DOHH2 (cell line): Measurements from ENCODE around the gene TUBB3.

Experiments used
- H3F3A ChIP-seq: fragments of 200-600 bp; sonication (generic), shearing (Covaris generic); 2 replicates; pipeline ENCODE4 v1.6.0; 2016; ENCODE audit warnings: antibody characterized with exemption, mild to moderate bottlenecking; ENCODE audit not compliant: control insufficient read depth, insufficient read depth
- H3K27ac ChIP-seq: fragments of 200-600 bp; sonication (generic); 2 replicates; pipeline ENCODE4 v1.5.1; 2014; ENCODE audit warnings: low read depth, mild to moderate bottlenecking, low read length, moderate library complexity
- H3K27me3 ChIP-seq: fragments of 200-600 bp; sonication (generic); 2 replicates; pipeline ENCODE4 v1.6.1; 2014; ENCODE audit warnings: mild to moderate bottlenecking, low read length, mixed read lengths; ENCODE audit not compliant: control insufficient read depth
- H3K36me3 ChIP-seq: fragments of 200-600 bp; sonication (generic); 2 replicates; pipeline ENCODE4 v1.6.1; 2014; ENCODE audit warnings: mild to moderate bottlenecking, low read length, moderate library complexity, mixed read lengths; ENCODE audit not compliant: control insufficient read depth
- H3K4me1 ChIP-seq: fragments of 200-600 bp; sonication (generic); 2 replicates; pipeline ENCODE4 v1.6.1; 2014; ENCODE audit warnings: mild to moderate bottlenecking, low read length, mixed read lengths; ENCODE audit not compliant: control insufficient read depth
- H3K4me2 ChIP-seq: fragments of 200-600 bp; sonication (generic); 2 replicates; pipeline ENCODE4 v1.6.0; 2014; ENCODE audit warnings: mild to moderate bottlenecking, low read length, moderate library complexity
- H3K4me3 ChIP-seq: fragments of 200-600 bp; sonication (generic); 2 replicates; pipeline ENCODE4 v1.5.1; 2014; ENCODE audit warnings: mild to moderate bottlenecking, low read length, mixed read lengths
- H3K79me2 ChIP-seq: fragments of 200-600 bp; sonication (generic); 2 replicates; pipeline ENCODE4 v1.6.1; 2014; ENCODE audit warnings: mild to moderate bottlenecking, low read length, mixed read lengths; ENCODE audit not compliant: control insufficient read depth
- H3K9me2 ChIP-seq: fragments of 200-600 bp; sonication (generic); replicated peaks from 2 replicates; pipeline ENCODE4 v1.6.1; 2014; ENCODE audit warnings: mild to moderate bottlenecking, low read length, mixed read lengths; ENCODE audit not compliant: control insufficient read depth
- H3K9me3 ChIP-seq: fragments of 200-600 bp; sonication (generic); 2 replicates; pipeline ENCODE4 v1.6.1; 2014; ENCODE audit warnings: antibody characterized with exemption, low read length, mixed read lengths; ENCODE audit not compliant: control insufficient read depth, insufficient read depth
- H4K20me1 ChIP-seq: fragments of 200-600 bp; sonication (generic); 2 replicates; pipeline ENCODE4 v1.6.0; 2014; ENCODE audit warnings: low read depth, mild to moderate bottlenecking, antibody characterized with exemption, low read length, moderate library complexity; ENCODE audit not compliant: control insufficient read depth, insufficient read depth
- EZH2phosphoT487 ChIP-seq: fragments of 200-600 bp; sonication (generic); IDR thresholded peaks from 2 replicates; pipeline ENCODE4 v1.6.1; 2017; ENCODE audit warnings: borderline replicate concordance, mild to moderate bottlenecking, antibody characterized with exemption, low read length, moderate library complexity, mixed read lengths
- TF ChIP-seq, protein P1 (sequence below): fragments of 200-600 bp; sonication (generic); IDR thresholded peaks from one replicate; pipeline ENCODE4 v1.5.1; 2014; ENCODE audit warnings: antibody characterized with exemption, mild to moderate bottlenecking, low read depth, low read length; ENCODE audit not compliant: poor library complexity, severe bottlenecking

The TUBB3 gene

DNA sequence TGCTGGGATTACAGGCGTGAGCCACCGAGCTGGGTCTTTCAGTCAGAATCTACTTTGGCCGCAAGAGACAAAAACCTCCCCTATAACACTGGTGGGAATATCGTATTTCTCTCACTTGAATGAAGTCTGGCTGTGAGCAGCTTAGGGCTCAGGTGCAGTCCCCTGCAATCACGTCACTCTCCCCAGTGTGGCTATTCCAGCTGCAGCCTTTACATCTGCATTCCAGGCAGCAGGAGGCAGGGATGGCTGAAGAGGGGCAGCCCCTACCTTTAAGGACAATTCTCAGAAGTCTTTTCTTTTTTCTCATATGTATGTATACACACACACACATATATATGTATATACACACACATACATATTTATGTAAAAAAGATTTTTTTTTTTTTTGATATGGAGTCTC, 28.4 kb downstream of the TUBB3 start:
- Histone ChIP-seq H3K27me3 (no peaks in the 10 kb centered on the region), H3K9me3 (no peaks in the 10 kb centered on the region), H3K27ac (peak overlapping the region; percentile 96), H3K79me2 (peaks cover 79% of the 10 kb centered on the region), H3K4me3 (peak overlapping the region; percentile 85), H3F3A (peaks cover 72% of the 10 kb centered on the region), H3K36me3 (peaks cover 74% of the 10 kb centered on the region), H4K20me1 (peaks cover 3% of the 10 kb centered on the region; the same call in 1 of the 2 replicates), H3K4me1 (peaks cover 80% of the 10 kb centered on the region), H3K9me2 (no peaks in the 10 kb centered on the region), H3K4me2 (peak overlapping the region; percentile 99)
- TF ChIP-seq, protein P1, sequence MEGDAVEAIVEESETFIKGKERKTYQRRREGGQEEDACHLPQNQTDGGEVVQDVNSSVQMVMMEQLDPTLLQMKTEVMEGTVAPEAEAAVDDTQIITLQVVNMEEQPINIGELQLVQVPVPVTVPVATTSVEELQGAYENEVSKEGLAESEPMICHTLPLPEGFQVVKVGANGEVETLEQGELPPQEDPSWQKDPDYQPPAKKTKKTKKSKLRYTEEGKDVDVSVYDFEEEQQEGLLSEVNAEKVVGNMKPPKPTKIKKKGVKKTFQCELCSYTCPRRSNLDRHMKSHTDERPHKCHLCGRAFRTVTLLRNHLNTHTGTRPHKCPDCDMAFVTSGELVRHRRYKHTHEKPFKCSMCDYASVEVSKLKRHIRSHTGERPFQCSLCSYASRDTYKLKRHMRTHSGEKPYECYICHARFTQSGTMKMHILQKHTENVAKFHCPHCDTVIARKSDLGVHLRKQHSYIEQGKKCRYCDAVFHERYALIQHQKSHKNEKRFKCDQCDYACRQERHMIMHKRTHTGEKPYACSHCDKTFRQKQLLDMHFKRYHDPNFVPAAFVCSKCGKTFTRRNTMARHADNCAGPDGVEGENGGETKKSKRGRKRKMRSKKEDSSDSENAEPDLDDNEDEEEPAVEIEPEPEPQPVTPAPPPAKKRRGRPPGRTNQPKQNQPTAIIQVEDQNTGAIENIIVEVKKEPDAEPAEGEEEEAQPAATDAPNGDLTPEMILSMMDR = no peak
- TF ChIP-seq EZH2phosphoT487 = no peak

DNA sequence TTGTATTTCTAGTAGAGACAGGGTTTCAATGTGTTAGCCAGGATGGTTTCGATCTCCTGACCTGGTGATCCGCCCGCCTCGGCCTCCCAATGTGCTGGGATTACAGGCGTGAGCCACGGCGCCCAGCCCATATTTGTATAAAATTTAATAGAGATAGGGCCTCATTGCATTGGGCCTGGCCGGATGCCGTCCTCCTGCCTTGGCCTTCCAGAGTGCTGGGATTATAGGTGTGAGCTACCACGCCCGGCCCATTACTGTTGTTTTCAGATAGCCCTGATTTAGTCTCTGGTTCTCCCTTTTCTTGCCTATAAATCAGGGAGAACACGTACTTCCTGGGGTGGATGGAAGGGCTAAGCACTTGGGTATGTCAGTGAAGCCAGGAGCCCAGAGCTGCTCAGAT, 28.9 kb downstream of the TUBB3 start:
- no peak for TF ChIP-seq EZH2phosphoT487
- TF ChIP-seq, protein P1 = no peak
- H3K9me3 ChIP-seq = no peaks in the 10 kb centered on the region

DNA sequence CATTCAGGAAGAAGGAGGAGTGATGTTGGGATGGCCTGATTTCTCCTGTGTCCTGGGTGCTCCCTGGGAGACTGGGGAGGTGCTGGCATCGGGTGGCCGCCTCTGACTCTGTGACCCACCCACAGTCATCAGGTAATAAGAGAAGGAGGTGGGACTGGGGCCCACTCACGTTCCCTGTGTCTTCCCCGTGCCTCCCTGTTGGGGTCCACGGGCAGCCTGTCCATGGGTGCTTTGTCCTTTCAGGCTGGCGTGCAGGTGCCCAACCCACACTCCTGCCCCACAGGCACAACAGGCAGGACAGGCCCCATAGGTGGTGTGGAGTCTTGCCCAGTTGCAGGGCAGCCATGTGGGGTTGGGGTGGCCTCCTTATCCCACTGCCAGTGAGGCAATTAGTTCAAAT, 29.4 kb downstream of the TUBB3 start:
- Histone ChIP-seq H4K20me1 (peaks cover 10% of the 10 kb centered on the region; the same call in 1 of the 2 replicates), H3K9me3 (no peaks in the 10 kb centered on the region), H3K4me2 (peak overlapping the region; percentile 99), H3K79me2 (peaks cover 79% of the 10 kb centered on the region), H3K9me2 (no peaks in the 10 kb centered on the region), H3K4me3 (peak overlapping the region; percentile 78), H3F3A (peaks cover 74% of the 10 kb centered on the region), H3K27ac (peak overlapping the region; percentile 96), H3K36me3 (peaks cover 81% of the 10 kb centered on the region), H3K4me1 (peaks cover 80% of the 10 kb centered on the region), H3K27me3 (no peaks in the 10 kb centered on the region)
- no peak for TF ChIP-seq EZH2phosphoT487
- TF ChIP-seq, protein P1 = no peak

More for the DNA sequence above, 28.9 kb downstream of the TUBB3 start:
- no peaks in the 10 kb centered on the region for H3K9me2 ChIP-seq
- peaks cover 77% of the 10 kb centered on the region for H3K79me2 ChIP-seq
- H3K27me3 ChIP-seq = no peaks in the 10 kb centered on the region
- H3K4me2 ChIP-seq = peak overlapping the region; percentile 99
- peak overlapping the region; percentile 78 for H3K4me3 ChIP-seq
- peaks cover 76% of the 10 kb centered on the region for H3F3A ChIP-seq
- H3K27ac ChIP-seq = peak overlapping the region; percentile 96
- H3K4me1 ChIP-seq = peaks cover 80% of the 10 kb centered on the region
- peaks cover 78% of the 10 kb centered on the region for H3K36me3 ChIP-seq
- H4K20me1 ChIP-seq = peaks cover 5% of the 10 kb centered on the region; the same call in 1 of the 2 replicates
